ENCODE measurements around the gene CSF3.

Gene CSF3

GRCh38 chr17:39981766-39982375 lies 33.4 kb upstream of the CSF3 start:
- Histone ChIP-seq H3K4me1 (ENCODE audit: insufficient read depth, insufficient read length) (peaks cover 3% of the 10 kb centered on the region), H3K9me3 (ENCODE audit: insufficient read depth, low read length) (no peaks in the 10 kb centered on the region), H3K27me3 (ENCODE audit: insufficient read depth, insufficient read length) (no peaks in the 10 kb centered on the region), H3K4me3 (ENCODE audit: insufficient read length, low read depth) (peak overlapping the region; percentile 97), H3K9ac (ENCODE audit: insufficient read length, low read depth) (peak overlapping the region; percentile 96), H3K36me3 (ENCODE audit: insufficient read depth, insufficient read length, low read length) (peaks cover 43% of the 10 kb centered on the region)
- TF ChIP-seq ZNF274 (IDR thresholded peaks at IDR 0.05; ENCODE audit: low read depth, low read length) (no peak), SUZ12 (IDR thresholded peaks at IDR 0.05; ENCODE audit: extremely low read depth, insufficient read depth, insufficient read length) (no peak), YY1 (IDR thresholded peaks at IDR 0.05; ENCODE audit: insufficient read depth, insufficient read length) (no peak)
- DNase-seq (ENCODE audit: low read depth, low spot score), result no peak

GRCh38 chr17:39988206-39988810 lies 26.9 kb upstream of the CSF3 start:
- Histone ChIP-seq H3K9ac (ENCODE audit: insufficient read length, low read depth) (no peak overlapping the region), H3K4me3 (ENCODE audit: insufficient read length, low read depth) (no peak overlapping the region), H3K4me1 (ENCODE audit: insufficient read depth, insufficient read length) (no peaks in the 10 kb centered on the region), H3K27me3 (ENCODE audit: insufficient read depth, insufficient read length) (no peaks in the 10 kb centered on the region), H3K9me3 (ENCODE audit: insufficient read depth, low read length) (no peaks in the 10 kb centered on the region), H3K36me3 (ENCODE audit: insufficient read depth, insufficient read length, low read length) (peaks cover 97% of the 10 kb centered on the region)
- no peak for DNase-seq (ENCODE audit: low read depth, low spot score)
- no peak for TF ChIP-seq ZNF274 (IDR thresholded peaks at IDR 0.05; ENCODE audit: low read depth, low read length)
- no peak for TF ChIP-seq YY1 (IDR thresholded peaks at IDR 0.05; ENCODE audit: insufficient read depth, insufficient read length)
- no peak for TF ChIP-seq SUZ12 (IDR thresholded peaks at IDR 0.05; ENCODE audit: extremely low read depth, insufficient read depth, insufficient read length)

- Histone ChIP-seq H3K27me3 (ENCODE audit: insufficient read depth, insufficient read length) (no peaks in the 10 kb centered on the region), H3K9ac (ENCODE audit: insufficient read length, low read depth) (no peak overlapping the region), H3K4me1 (ENCODE audit: insufficient read depth, insufficient read length) (no peaks in the 10 kb centered on the region), H3K36me3 (ENCODE audit: insufficient read depth, insufficient read length, low read length) (peaks cover 90% of the 10 kb centered on the region), H3K9me3 (ENCODE audit: insufficient read depth, low read length) (no peaks in the 10 kb centered on the region), H3K4me3 (ENCODE audit: insufficient read length, low read depth) (no peak overlapping the region)
- DNase-seq (ENCODE audit: low read depth, low spot score), result no peak
- TF ChIP-seq ZNF274 (IDR thresholded peaks at IDR 0.05; ENCODE audit: low read depth, low read length) (no peak), SUZ12 (IDR thresholded peaks at IDR 0.05; ENCODE audit: extremely low read depth, insufficient read depth, insufficient read length) (no peak), YY1 (IDR thresholded peaks at IDR 0.05; ENCODE audit: insufficient read depth, insufficient read length) (no peak)
These were observed 20.8 kb upstream of the CSF3 start for GRCh38 chr17:39994448-39994847.

- Histone ChIP-seq H3K9ac (ENCODE audit: insufficient read length, low read depth) (no peak overlapping the region), H3K4me3 (ENCODE audit: insufficient read length, low read depth) (no peak overlapping the region), H3K27me3 (ENCODE audit: insufficient read depth, insufficient read length) (no peaks in the 10 kb centered on the region), H3K9me3 (ENCODE audit: insufficient read depth, low read length) (no peaks in the 10 kb centered on the region), H3K4me1 (ENCODE audit: insufficient read depth, insufficient read length) (no peaks in the 10 kb centered on the region), H3K36me3 (ENCODE audit: insufficient read depth, insufficient read length, low read length) (peaks cover 81% of the 10 kb centered on the region)
- DNase-seq (ENCODE audit: low read depth, low spot score), result no peak
- no peak for TF ChIP-seq YY1 (IDR thresholded peaks at IDR 0.05; ENCODE audit: insufficient read depth, insufficient read length)
- TF ChIP-seq SUZ12 (IDR thresholded peaks at IDR 0.05; ENCODE audit: extremely low read depth, insufficient read depth, insufficient read length), result no peak
- no peak for TF ChIP-seq ZNF274 (IDR thresholded peaks at IDR 0.05; ENCODE audit: low read depth, low read length)
These were observed 19.8 kb upstream of the CSF3 start for GRCh38 chr17:39995438-39995837.

- peaks cover 73% of the 10 kb centered on the region for H3K36me3 ChIP-seq (ENCODE audit: insufficient read depth, insufficient read length, low read length)
- H3K27me3 ChIP-seq (ENCODE audit: insufficient read depth, insufficient read length), result no peaks in the 10 kb centered on the region
- H3K4me1 ChIP-seq (ENCODE audit: insufficient read depth, insufficient read length), result no peaks in the 10 kb centered on the region
- H3K9me3 ChIP-seq (ENCODE audit: insufficient read depth, low read length), result no peaks in the 10 kb centered on the region
- no peak overlapping the region for H3K4me3 ChIP-seq (ENCODE audit: insufficient read length, low read depth)
- H3K9ac ChIP-seq (ENCODE audit: insufficient read length, low read depth), result no peak overlapping the region
- no peak for TF ChIP-seq YY1 (IDR thresholded peaks at IDR 0.05; ENCODE audit: insufficient read depth, insufficient read length)
- no peak for DNase-seq (ENCODE audit: low read depth, low spot score)
These were observed 19.1 kb upstream of the CSF3 start for GRCh38 chr17:39996162-39996561.

GRCh38 chr17:39996800-39997199 lies 18.4 kb upstream of the CSF3 start:
- TF ChIP-seq YY1 (IDR thresholded peaks at IDR 0.05; ENCODE audit: insufficient read depth, insufficient read length) (no peak), SUZ12 (IDR thresholded peaks at IDR 0.05; ENCODE audit: extremely low read depth, insufficient read depth, insufficient read length) (no peak), ZNF274 (IDR thresholded peaks at IDR 0.05; ENCODE audit: low read depth, low read length) (no peak)
- no peak overlapping the region for H3K4me3 ChIP-seq (ENCODE audit: insufficient read length, low read depth)
- no peaks in the 10 kb centered on the region for H3K9me3 ChIP-seq (ENCODE audit: insufficient read depth, low read length)
- H3K27me3 ChIP-seq (ENCODE audit: insufficient read depth, insufficient read length), result no peaks in the 10 kb centered on the region
- no peak for DNase-seq (ENCODE audit: low read depth, low spot score)
- H3K36me3 ChIP-seq (ENCODE audit: insufficient read depth, insufficient read length, low read length), result peaks cover 67% of the 10 kb centered on the region
- H3K9ac ChIP-seq (ENCODE audit: insufficient read length, low read depth), result no peak overlapping the region
- no peaks in the 10 kb centered on the region for H3K4me1 ChIP-seq (ENCODE audit: insufficient read depth, insufficient read length)

- no peak overlapping the region for H3K9ac ChIP-seq (ENCODE audit: insufficient read length, low read depth)
- H3K9me3 ChIP-seq (ENCODE audit: insufficient read depth, low read length), result no peaks in the 10 kb centered on the region
- H3K4me1 ChIP-seq (ENCODE audit: insufficient read depth, insufficient read length), result no peaks in the 10 kb centered on the region
- peaks cover 60% of the 10 kb centered on the region for H3K36me3 ChIP-seq (ENCODE audit: insufficient read depth, insufficient read length, low read length)
- no peak for DNase-seq (ENCODE audit: low read depth, low spot score)
- H3K27me3 ChIP-seq (ENCODE audit: insufficient read depth, insufficient read length), result no peaks in the 10 kb centered on the region
- H3K4me3 ChIP-seq (ENCODE audit: insufficient read length, low read depth), result no peak overlapping the region
- no peak for TF ChIP-seq SUZ12 (IDR thresholded peaks at IDR 0.05; ENCODE audit: extremely low read depth, insufficient read depth, insufficient read length)
- no peak for TF ChIP-seq ZNF274 (IDR thresholded peaks at IDR 0.05; ENCODE audit: low read depth, low read length)
- TF ChIP-seq YY1 (IDR thresholded peaks at IDR 0.05; ENCODE audit: insufficient read depth, insufficient read length), result no peak
These were observed 17.7 kb upstream of the CSF3 start for GRCh38 chr17:39997543-39997942.

All from NT2/D1 (cell line).